Rectal smooth muscle tissue (tissue), 1 donor: Measurements from ENCODE around the gene AKAP12.

Source experiments
- H3K27ac ChIP-seq: one replicate; pipeline ENCODE4 v1.7.0; 2013; ENCODE audit warnings: low read depth, low read length, inconsistent platforms
- H3K27me3 ChIP-seq: one replicate; pipeline ENCODE4 v1.7.0; 2013; ENCODE audit warnings: low read length; ENCODE audit not compliant: control insufficient read depth, insufficient read depth
- H3K36me3 ChIP-seq: one replicate; pipeline ENCODE4 v1.7.0; 2013; ENCODE audit warnings: low read length; ENCODE audit not compliant: control insufficient read depth, insufficient read depth
- H3K4me1 ChIP-seq: one replicate; pipeline ENCODE4 v1.7.0; 2013; ENCODE audit warnings: low read length; ENCODE audit not compliant: control insufficient read depth, insufficient read depth
- H3K4me3 ChIP-seq: one replicate; pipeline ENCODE4 v1.7.0; 2013; ENCODE audit warnings: low read length
- H3K9ac ChIP-seq: one replicate; pipeline ENCODE4 v1.7.0; 2013; ENCODE audit warnings: low read length

AKAP12 gene

GRCh38 chr6:151288712-151289398, 49.1 kb downstream of the AKAP12 start:
- no peaks in the 10 kb centered on the region for H3K36me3 ChIP-seq
- H3K9ac ChIP-seq: no peak overlapping the region
- H3K27ac ChIP-seq: peak overlapping the region; percentile 94
- peaks cover 57% of the 10 kb centered on the region for H3K4me1 ChIP-seq
- no peaks in the 10 kb centered on the region for H3K27me3 ChIP-seq
- no peak overlapping the region for H3K4me3 ChIP-seq

DNA sequence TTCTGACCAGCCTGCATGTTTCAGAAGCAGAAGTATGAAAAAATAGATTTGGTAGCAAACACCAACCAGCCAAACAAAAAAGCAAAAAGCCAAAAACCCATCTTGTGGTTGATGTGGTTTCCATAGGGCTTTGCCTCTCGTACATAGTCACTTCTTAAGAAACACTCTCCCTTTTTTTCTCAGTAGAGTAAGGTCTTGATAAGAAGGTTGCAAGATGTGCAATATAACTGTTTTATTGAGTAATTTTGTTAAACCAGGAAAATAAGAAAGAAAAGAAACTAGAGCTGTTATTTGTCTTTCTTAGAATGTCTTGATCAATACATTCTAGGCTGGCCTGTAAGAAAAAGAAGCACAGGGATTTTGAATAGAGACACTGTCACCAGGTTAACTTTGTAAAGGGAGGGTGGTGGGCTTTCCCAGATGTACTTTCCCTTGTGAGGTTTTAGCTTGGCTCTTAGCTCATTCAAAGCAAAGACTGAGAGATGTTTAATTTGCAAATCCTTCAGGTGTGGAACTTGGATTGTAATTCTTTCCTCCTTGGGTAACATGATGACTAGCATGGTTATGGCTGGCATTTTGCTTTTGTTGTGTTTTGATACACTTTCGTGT, 49.7 kb downstream of the AKAP12 start:
- H3K4me1 ChIP-seq: peaks cover 60% of the 10 kb centered on the region
- no peak overlapping the region for H3K9ac ChIP-seq
- peak overlapping the region; percentile 94 for H3K27ac ChIP-seq
- no peaks in the 10 kb centered on the region for H3K27me3 ChIP-seq
- no peaks in the 10 kb centered on the region for H3K36me3 ChIP-seq
- H3K4me3 ChIP-seq: no peak overlapping the region

- H3K4me1 ChIP-seq: peaks cover 64% of the 10 kb centered on the region
- H3K36me3 ChIP-seq: no peaks in the 10 kb centered on the region
- H3K9ac ChIP-seq: no peak overlapping the region
- H3K4me3 ChIP-seq: no peak overlapping the region
- no peaks in the 10 kb centered on the region for H3K27me3 ChIP-seq
- H3K27ac ChIP-seq: peak overlapping the region; percentile 94
Observed at GRCh38 chr6:151290877-151291721, 51.3 kb downstream of the AKAP12 start.

- Histone ChIP-seq H3K9ac (no peak overlapping the region), H3K4me1 (peaks cover 64% of the 10 kb centered on the region), H3K27ac (peak overlapping the region; percentile 94), H3K36me3 (no peaks in the 10 kb centered on the region), H3K4me3 (no peak overlapping the region), H3K27me3 (no peaks in the 10 kb centered on the region)
Observed at GRCh38 chr6:151291722-151292059, 51.9 kb downstream of the AKAP12 start.

GRCh38 chr6:151292974-151293687, 53.4 kb downstream of the AKAP12 start:
- Histone ChIP-seq H3K4me1 (peaks cover 76% of the 10 kb centered on the region), H3K9ac (no peak overlapping the region), H3K36me3 (no peaks in the 10 kb centered on the region), H3K4me3 (no peak overlapping the region), H3K27ac (peak overlapping the region; percentile 94), H3K27me3 (no peaks in the 10 kb centered on the region)

DNA sequence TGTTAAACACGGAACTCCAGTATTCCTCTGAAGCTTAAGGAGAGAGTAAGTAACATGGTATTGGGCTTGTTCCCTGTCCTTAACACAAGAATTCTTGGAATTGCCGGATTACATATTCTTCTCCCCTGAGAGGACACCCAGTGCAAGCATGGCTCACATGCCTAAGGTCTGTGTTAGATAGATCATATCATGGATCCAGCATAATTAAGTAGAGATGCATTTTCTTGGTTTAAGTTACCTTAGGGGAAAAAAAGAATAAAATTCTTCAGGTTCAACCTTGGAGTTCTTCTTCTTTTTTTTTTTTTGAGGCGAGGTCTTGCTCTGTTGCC, 53.9 kb downstream of the AKAP12 start:
- Histone ChIP-seq H3K27ac (peak overlapping the region; percentile 94), H3K4me1 (peaks cover 72% of the 10 kb centered on the region), H3K27me3 (no peaks in the 10 kb centered on the region), H3K4me3 (no peak overlapping the region), H3K9ac (no peak overlapping the region), H3K36me3 (no peaks in the 10 kb centered on the region)

DNA sequence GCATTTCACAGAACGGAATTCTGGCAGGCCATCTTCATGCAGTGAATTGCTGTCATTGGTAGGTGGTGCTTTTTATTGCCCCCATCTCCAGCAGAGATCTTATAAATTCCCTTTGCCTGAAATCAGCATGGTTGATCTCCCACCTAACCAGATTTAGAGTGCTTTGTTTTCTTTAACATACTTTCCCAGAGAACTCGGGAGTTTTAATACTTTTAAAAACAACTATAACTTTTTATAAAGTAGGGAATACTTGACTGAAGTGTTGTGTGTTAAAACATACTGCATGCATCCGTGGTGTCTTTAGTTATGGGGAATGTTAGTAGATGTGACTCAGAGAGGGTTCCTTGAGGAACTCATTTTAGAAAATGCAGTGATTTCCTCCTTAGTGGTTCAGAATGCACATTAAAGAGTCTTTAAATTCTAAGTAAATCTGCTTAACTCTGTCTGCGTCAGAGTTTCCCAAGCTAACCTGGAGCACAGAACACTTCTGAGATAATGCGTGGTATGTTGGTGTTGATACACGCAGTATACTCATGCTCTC, 54.9 kb downstream of the AKAP12 start:
- Histone ChIP-seq H3K27me3 (no peaks in the 10 kb centered on the region), H3K27ac (peak overlapping the region; percentile 94), H3K9ac (no peak overlapping the region), H3K36me3 (no peaks in the 10 kb centered on the region), H3K4me3 (no peak overlapping the region), H3K4me1 (peaks cover 71% of the 10 kb centered on the region)

DNA sequence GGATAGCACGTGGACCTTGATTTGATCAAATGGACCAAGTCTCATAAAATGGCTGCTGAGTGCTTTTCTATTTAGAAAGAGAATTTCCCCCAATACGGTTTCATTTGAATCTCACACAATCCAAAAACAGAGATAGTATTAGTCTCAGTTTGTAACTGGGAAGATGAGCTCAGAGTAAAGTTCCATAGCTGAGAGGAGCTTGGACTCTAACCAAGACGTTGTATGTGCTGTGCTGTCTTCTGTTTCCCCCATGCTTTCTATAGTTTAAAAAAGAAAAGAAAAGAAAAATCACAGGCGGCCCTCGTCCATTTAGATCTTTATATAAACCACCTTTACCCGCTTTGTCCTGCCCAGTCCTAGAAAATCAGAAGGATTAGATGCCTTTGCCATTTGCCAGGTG, 58.1 kb downstream of the AKAP12 start:
- Histone ChIP-seq H3K27ac (peak overlapping the region; percentile 61), H3K4me1 (peaks cover 58% of the 10 kb centered on the region)

DNA sequence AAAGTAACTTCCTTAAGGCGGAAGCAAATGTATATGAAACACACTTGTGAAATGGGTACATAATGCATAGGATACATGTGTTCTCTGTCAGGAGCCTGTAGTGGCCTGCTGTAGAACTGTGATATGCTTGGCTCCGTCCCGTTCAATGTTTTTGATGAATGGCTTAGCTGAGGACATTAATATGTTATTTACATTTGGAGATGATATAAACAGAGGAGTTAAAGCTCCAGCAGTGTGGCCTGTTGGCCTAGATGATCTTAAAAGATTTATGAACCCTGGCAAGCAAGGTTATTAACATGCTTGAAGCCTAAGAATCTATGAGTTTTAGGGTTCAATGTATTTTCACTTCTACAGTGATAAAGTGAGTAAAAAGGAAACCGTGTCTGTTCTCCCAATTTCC, 59.2 kb downstream of the AKAP12 start:
- peaks cover 54% of the 10 kb centered on the region for H3K4me1 ChIP-seq
- H3K36me3 ChIP-seq: no peaks in the 10 kb centered on the region
- H3K4me3 ChIP-seq: no peak overlapping the region
- no peak overlapping the region for H3K9ac ChIP-seq
- peak overlapping the region; percentile 72 for H3K27ac ChIP-seq
- H3K27me3 ChIP-seq: no peaks in the 10 kb centered on the region

More for the DNA sequence above, 58.1 kb downstream of the AKAP12 start:
- Histone ChIP-seq H3K36me3 (no peaks in the 10 kb centered on the region), H3K4me3 (no peak overlapping the region), H3K27me3 (no peaks in the 10 kb centered on the region), H3K9ac (no peak overlapping the region)

DNA sequence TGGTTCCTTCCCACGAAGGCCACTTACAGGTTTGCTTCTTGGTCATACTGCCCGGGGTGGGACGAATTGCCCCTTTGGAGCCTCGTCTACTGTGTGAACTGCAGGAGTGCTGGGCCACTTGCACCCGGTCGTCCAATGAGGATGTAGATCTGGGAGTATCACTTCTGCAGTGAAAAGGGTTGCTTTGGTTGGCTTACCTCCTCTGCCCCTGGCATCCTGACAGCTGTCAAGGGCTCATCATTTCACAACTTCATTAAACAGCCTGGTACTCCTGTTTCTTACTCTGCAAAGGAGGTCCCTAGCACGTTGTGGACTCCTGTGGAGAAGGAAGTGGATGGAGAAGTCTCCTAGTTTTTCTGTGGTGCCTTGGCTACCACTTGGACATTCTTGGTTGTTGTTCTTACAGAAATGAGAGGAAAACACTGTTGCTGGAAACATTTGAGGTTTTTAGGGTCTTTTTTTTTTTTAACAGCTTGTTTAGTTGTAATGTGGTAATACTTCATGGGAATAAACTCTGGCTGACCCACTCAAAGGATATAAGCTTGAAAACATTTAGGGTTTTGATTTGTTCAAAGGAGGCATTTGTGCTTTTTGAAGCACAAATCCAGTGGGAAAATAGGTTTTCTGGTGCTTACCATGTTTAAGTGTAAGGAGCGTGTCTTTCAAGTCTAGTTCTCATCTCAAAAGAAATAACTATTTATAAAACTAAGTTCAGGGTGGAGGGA, 60.7 kb downstream of the AKAP12 start:
- H3K4me3 ChIP-seq: no peak overlapping the region
- H3K27ac ChIP-seq: peak overlapping the region; percentile 72
- no peak overlapping the region for H3K9ac ChIP-seq
- no peaks in the 10 kb centered on the region for H3K27me3 ChIP-seq
- peaks cover 42% of the 10 kb centered on the region for H3K4me1 ChIP-seq
- no peaks in the 10 kb centered on the region for H3K36me3 ChIP-seq

DNA sequence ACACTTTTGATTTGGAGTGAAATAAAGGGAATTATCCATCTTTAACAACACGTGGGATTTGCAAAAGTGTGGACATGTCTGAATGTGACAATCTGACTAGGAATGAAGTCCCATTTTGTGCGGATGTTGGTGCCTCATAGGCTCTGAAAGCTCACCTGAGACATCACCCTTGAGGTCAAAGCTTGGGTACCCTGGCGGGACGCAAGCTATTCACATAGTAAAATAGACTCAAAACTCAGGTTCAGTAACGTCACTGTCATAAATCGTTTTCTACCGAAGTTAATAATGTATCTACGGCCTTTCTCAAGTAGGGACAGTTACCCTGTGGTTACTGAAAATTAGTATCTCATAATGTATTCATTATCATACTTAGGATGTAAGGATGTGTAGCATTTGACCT, 61.8 kb downstream of the AKAP12 start:
- Histone ChIP-seq H3K9ac (no peak overlapping the region), H3K36me3 (no peaks in the 10 kb centered on the region), H3K4me3 (no peak overlapping the region), H3K4me1 (peaks cover 33% of the 10 kb centered on the region), H3K27ac (peak overlapping the region; percentile 48), H3K27me3 (no peaks in the 10 kb centered on the region)
